GM23248 (cell line): ENCODE data around the gene PTPRN2.

Experiments used
- EZH2 ChIP-seq: fragments of 200-600 bp; sonication (generic); IDR thresholded peaks from 2 replicates; pipeline ENCODE4 v1.6.1; 2018; ENCODE audit warnings: antibody characterized with exemption, mild to moderate bottlenecking; ENCODE audit not compliant: insufficient read depth, poor library complexity, severe bottlenecking
- EZH2phosphoT487 ChIP-seq: fragments of 200-600 bp; sonication (generic); IDR thresholded peaks from 2 replicates; pipeline ENCODE4 v1.6.1; 2018; ENCODE audit warnings: antibody characterized with exemption, moderate library complexity, mild to moderate bottlenecking, low read depth; ENCODE audit not compliant: insufficient read depth

GRCh38 chr7:157760004-157760730 lies 827.5 kb downstream of the PTPRN2 start:
- no peak for TF ChIP-seq EZH2
- TF ChIP-seq EZH2phosphoT487: no peak
